ENCODE measurements around the gene CEP126.

DNA sequence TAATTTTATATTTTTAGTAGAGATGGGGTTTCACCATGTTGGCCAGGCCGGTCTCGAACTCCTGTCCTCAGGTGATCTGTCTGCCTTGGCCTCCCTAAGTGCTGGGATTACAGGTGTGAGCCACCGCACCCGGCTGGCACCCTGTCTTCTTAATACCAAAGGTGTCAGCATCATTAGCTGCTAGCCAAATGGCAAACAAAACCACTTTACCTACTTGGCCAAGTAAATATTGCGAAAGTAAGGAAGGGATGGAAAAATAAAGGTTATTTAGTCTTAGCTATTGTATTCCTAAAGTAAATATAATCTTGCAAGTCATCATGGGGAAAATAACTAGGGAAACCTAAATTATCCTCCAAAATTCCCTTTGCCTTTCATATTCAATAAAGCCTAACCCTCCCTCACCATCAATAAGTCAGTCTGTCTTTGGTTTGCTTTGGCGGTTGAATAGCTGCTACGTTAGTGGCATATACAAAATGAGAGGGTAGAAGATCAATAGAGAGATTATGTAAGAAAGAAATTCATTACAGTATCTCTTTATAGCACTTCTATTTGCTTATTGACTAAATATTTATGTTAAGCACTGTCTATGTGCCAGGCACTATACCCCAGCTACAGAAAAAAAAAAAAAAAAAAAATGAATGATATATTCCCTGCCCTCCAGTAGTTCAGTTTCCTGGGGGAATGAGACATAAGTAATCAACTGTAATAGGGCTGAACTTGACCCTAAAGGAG, 92.2 kb downstream of the CEP126 start:
- TF ChIP-seq GATA2 (IDR thresholded peaks at IDR 0.05; ENCODE audit: low read depth, low read length), result no peak
- TF ChIP-seq GATA3 (IDR thresholded peaks at IDR 0.05; ENCODE audit: low read depth, low read length), result no peak
